Measurements from ENCODE around the gene PPM1E.
A peak's percentile ranks its signal among the peaks of the same experiment; 100 is the strongest.

PPM1E gene

DNA sequence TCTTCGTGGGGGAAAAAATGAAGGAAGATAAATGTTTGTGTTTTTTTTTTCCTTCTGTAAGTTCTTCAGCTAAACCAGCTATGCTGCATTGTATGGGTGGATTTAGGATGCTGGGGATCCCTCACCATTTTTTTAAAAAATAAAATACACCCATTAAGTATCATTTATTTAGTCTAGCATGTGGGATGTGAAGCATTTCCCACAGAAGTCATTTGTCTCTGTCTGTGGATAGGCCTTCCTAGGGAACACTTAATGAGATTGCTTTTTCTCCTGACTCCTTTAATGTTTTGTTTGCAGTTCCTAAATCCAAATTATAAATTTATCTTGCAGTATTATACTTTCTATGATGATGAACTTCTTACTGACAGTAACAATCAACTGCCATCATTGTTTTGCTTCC is 146.7 kb downstream of the PPM1E start:
- TF ChIP-seq, protein P1, sequence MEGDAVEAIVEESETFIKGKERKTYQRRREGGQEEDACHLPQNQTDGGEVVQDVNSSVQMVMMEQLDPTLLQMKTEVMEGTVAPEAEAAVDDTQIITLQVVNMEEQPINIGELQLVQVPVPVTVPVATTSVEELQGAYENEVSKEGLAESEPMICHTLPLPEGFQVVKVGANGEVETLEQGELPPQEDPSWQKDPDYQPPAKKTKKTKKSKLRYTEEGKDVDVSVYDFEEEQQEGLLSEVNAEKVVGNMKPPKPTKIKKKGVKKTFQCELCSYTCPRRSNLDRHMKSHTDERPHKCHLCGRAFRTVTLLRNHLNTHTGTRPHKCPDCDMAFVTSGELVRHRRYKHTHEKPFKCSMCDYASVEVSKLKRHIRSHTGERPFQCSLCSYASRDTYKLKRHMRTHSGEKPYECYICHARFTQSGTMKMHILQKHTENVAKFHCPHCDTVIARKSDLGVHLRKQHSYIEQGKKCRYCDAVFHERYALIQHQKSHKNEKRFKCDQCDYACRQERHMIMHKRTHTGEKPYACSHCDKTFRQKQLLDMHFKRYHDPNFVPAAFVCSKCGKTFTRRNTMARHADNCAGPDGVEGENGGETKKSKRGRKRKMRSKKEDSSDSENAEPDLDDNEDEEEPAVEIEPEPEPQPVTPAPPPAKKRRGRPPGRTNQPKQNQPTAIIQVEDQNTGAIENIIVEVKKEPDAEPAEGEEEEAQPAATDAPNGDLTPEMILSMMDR (IDR thresholded peaks at IDR 0.05; ENCODE audit: low read depth, low read length), result no peak
- no peak overlapping the region for H3K4me3 ChIP-seq (replicated peaks in 1 of 2; ENCODE audit: low read depth in 2 of 2, low read length in 2 of 2)
- DNase-seq (ENCODE audit: low read depth in 2 of 2), result no peak

GRCh38 chr17:58911741-58912343 is 156.2 kb downstream of the PPM1E start:
- TF ChIP-seq, protein P1 (IDR thresholded peaks at IDR 0.05; ENCODE audit: low read depth, low read length), result no peak
- H3K4me3 ChIP-seq (replicated peaks in 1 of 2; ENCODE audit: low read depth in 2 of 2, low read length in 2 of 2), result no peak overlapping the region
- DNase-seq (ENCODE audit: low read depth in 2 of 2), result no peak

DNA sequence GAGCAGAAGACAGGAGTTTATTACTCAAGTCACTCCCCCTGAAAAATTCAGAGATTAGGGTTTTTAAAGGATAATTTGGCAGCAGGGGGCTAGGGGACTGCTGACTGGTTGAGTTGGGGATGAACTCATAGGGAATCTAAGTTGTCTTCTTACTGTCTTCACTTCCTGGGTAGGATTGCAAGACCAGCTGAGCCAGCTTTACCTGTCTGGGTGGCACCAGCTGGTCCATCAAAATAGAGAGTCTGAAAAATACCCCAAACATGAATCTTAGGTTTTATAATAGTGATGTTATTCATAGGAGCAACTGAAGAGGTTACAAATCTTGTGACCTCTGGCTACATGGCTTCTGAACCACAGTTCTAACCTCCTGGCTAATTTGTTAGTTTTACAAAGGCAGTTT is 157.9 kb downstream of the PPM1E start:
- no peak overlapping the region for H3K4me3 ChIP-seq (replicated peaks in 1 of 2; ENCODE audit: low read depth in 2 of 2, low read length in 2 of 2)
- DNase-seq (ENCODE audit: low read depth in 2 of 2), result no peak
- TF ChIP-seq, protein P1 (IDR thresholded peaks at IDR 0.05; ENCODE audit: low read depth, low read length), result no peak

GRCh38 chr17:58913971-58914769 is 158.5 kb downstream of the PPM1E start:
- TF ChIP-seq, protein P1 (IDR thresholded peaks at IDR 0.05; ENCODE audit: low read depth, low read length), result no peak
- H3K4me3 ChIP-seq (replicated peaks in 1 of 2; ENCODE audit: low read depth in 2 of 2, low read length in 2 of 2), result no peak overlapping the region
- peak; percentile 49 to 79 for DNase-seq (ENCODE audit: low read depth in 2 of 2)

DNA sequence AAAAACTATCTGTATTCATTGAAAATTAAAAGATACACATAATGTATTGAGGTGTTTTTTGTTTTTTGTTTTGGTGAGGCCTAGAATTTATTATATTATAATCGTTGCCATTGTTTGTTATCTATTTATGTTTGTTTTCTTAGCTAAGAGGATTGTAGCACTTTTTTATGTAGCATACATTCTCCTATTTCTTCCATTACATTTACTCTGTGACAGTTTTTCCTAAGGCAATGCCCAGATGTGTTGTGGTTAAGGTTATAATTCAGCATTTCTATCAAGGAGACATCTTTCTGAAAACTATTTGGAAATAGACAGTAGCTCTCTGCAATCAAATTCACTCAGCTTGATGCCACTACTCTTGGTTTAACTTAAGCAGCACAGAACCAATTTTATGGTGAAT is 161.6 kb downstream of the PPM1E start:
- DNase-seq (ENCODE audit: low read depth in 2 of 2), result no peak
- H3K4me3 ChIP-seq (replicated peaks in 1 of 2; ENCODE audit: low read depth in 2 of 2, low read length in 2 of 2), result no peak overlapping the region
- TF ChIP-seq, protein P1 (IDR thresholded peaks at IDR 0.05; ENCODE audit: low read depth, low read length), result no peak

GRCh38 chr17:58918072-58918471 is 162.4 kb downstream of the PPM1E start:
- H3K4me3 ChIP-seq (replicated peaks in 1 of 2; ENCODE audit: low read depth in 2 of 2, low read length in 2 of 2), result no peak overlapping the region
- TF ChIP-seq, protein P1 (IDR thresholded peaks at IDR 0.05; ENCODE audit: low read depth, low read length), result no peak
- no peak for DNase-seq (ENCODE audit: low read depth in 2 of 2)
